Measurements from ENCODE around the gene GUCY1A1. TPM values are rescaled to one million over a fixed set of nuclear protein-coding genes. Genes with fewer than 3 reads are reported as not detected.

Gene GUCY1A1
- total and polyA plus RNA-seq, 2 experiments from 2014 or later: not detected

DNA sequence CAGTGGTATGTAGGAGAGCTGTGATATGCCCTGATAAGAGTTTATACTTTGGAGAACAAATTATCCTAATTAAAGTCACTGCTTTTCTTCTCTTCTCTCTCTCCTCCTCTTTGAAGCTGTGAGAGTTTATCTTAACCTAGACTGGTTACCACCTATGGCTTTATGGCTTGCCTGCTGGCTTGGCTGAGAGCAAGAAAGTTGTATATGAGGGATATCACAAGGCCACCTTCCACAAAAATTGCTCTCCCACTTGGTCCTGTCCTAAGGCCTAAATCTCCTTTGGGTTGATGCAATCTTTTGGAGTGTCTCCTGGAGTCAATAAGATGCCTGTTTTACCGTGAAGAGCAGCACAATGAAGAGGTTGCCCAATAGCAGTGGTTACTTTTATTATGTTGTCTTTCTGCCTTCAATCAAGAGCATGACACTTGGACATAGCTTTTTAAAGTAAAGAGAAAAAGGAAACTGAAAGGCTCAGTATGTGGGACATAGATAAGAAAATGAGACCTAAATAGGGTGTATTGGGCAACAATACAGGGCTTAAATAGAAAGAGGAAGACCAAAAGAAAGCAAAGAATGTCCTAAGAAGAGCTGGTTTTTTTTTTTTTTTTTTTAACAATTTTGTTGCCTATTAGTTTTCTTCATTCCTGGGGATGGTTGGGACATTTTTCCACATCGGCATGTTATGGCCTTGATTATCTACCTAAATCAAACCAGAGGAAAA is 9.2 kb downstream of the GUCY1A1 start:
- Histone ChIP-seq H3K9ac (no peak overlapping the region), H3K79me2 (ENCODE audit: insufficient read depth) (no peaks in the 10 kb centered on the region), H2AFZ (no peak overlapping the region), H3K4me1 (ENCODE audit: insufficient read depth) (no peaks in the 10 kb centered on the region), H3K4me3 (no peak overlapping the region), H3K27me3 (replicated peaks; ENCODE audit: insufficient read depth) (peaks cover 2% of the 10 kb centered on the region; the same call in 1 of the 2 replicates), H3F3A (ENCODE audit: insufficient read depth) (no peaks in the 10 kb centered on the region), H4K20me1 (ENCODE audit: insufficient read depth) (no peaks in the 10 kb centered on the region), H3K9me2 (ENCODE audit: insufficient read depth) (no peaks in the 10 kb centered on the region; the same call in 1 of the 2 replicates), H3K4me2 (ENCODE audit: unreplicated experiment) (no peak overlapping the region), H3K27ac (no peak overlapping the region), H3K36me3 (ENCODE audit: low read depth) (no peaks in the 10 kb centered on the region), H3K9me3 (ENCODE audit: low read depth) (no peaks in the 10 kb centered on the region)
- no peak for DNase-seq
- 31 to 32% methylated on average over 2 of the region's 2 CpGs for WGBS, 2 experiments (ENCODE audit: low coverage in 1 of 2, low lambda C conversion rate in 2 of 2, missing lambda C conversion rate in 2 of 2)
- in situ Hi-C loops (cut with MboI): no loop called here
- TF ChIP-seq EZH2 (IDR thresholded peaks at IDR 0.05; ENCODE audit: insufficient read depth, poor library complexity, severe bottlenecking): no peak

DNA sequence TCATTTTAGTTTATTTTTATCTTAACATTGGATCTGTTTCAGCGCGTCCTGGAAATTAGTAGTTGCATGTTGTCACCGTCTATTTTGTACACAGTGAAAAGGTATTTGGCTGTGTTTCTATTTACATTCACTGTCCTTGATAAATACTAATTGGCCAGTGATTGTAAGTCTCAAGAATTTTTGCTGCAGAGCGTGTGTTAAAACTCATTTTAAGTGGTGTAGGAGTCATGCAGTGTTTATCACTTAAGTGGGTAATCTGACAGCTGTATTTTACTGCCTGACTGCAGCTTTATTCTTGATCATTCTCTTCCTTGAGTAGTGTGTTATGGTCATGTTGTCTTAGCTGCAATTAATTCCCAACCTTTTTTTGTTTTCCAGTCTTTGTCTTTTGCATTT is 9.8 kb downstream of the GUCY1A1 start:
- no peaks in the 10 kb centered on the region for H4K20me1 ChIP-seq (ENCODE audit: insufficient read depth)
- WGBS, 2 experiments (ENCODE audit: low coverage in 1 of 2, low lambda C conversion rate in 2 of 2, missing lambda C conversion rate in 2 of 2): 68 to 71% methylated on average over 4 of the region's 4 CpGs
- H3K9me3 ChIP-seq (ENCODE audit: low read depth): no peaks in the 10 kb centered on the region
- no peak overlapping the region for H3K4me3 ChIP-seq
- DNase-seq: no peak
- in situ Hi-C loops (cut with MboI): no loop called here
- H2AFZ ChIP-seq: no peak overlapping the region
- H3K4me1 ChIP-seq (ENCODE audit: insufficient read depth): no peaks in the 10 kb centered on the region
- H3K27ac ChIP-seq: no peak overlapping the region
- H3K79me2 ChIP-seq (ENCODE audit: insufficient read depth): no peaks in the 10 kb centered on the region
- H3K9me2 ChIP-seq (ENCODE audit: insufficient read depth): no peaks in the 10 kb centered on the region; the same call in 1 of the 2 replicates
- H3K27me3 ChIP-seq (replicated peaks; ENCODE audit: insufficient read depth): peaks cover 2% of the 10 kb centered on the region; the same call in 1 of the 2 replicates
- H3F3A ChIP-seq (ENCODE audit: insufficient read depth): no peaks in the 10 kb centered on the region
- TF ChIP-seq EZH2 (IDR thresholded peaks at IDR 0.05; ENCODE audit: insufficient read depth, poor library complexity, severe bottlenecking) (no peak), EZH2phosphoT487 (IDR thresholded peaks at IDR 0.05; ENCODE audit: insufficient read depth, low read depth) (no peak)
- H3K4me2 ChIP-seq (ENCODE audit: unreplicated experiment): no peak overlapping the region
- no peaks in the 10 kb centered on the region for H3K36me3 ChIP-seq (ENCODE audit: low read depth)
- H3K9ac ChIP-seq: no peak overlapping the region

DNA sequence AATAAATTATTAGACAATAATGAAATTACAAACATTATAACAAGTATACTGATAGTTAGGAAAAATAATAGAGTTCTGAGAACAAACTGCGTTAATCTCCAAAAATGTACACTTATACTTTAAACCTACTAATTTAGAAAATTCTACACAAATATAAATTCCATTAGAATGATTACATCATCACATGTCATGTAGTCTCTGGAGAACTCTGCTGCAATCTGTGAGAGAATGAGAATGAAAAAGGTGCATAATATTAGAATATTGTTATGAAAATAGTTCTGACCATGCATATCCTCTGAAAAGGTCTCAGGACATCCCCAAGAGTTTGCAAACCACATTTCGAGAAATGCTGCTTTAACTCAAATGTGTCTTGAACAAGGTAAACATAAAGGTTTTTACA is 11.4 kb downstream of the GUCY1A1 start:
- Histone ChIP-seq H3K9ac (no peak overlapping the region), H3K4me1 (ENCODE audit: insufficient read depth) (no peaks in the 10 kb centered on the region), H3K9me2 (ENCODE audit: insufficient read depth) (no peaks in the 10 kb centered on the region; the same call in 1 of the 2 replicates), H3K9me3 (ENCODE audit: low read depth) (no peaks in the 10 kb centered on the region), H3K36me3 (ENCODE audit: low read depth) (no peaks in the 10 kb centered on the region), H3K4me2 (ENCODE audit: unreplicated experiment) (no peak overlapping the region), H3K27ac (no peak overlapping the region), H4K20me1 (ENCODE audit: insufficient read depth) (no peaks in the 10 kb centered on the region), H3K79me2 (ENCODE audit: insufficient read depth) (no peaks in the 10 kb centered on the region), H3K27me3 (replicated peaks; ENCODE audit: insufficient read depth) (peaks cover 2% of the 10 kb centered on the region; the same call in 1 of the 2 replicates), H3K4me3 (no peak overlapping the region), H2AFZ (no peak overlapping the region), H3F3A (ENCODE audit: insufficient read depth) (no peaks in the 10 kb centered on the region)
- WGBS, 2 experiments (ENCODE audit: low coverage in 1 of 2, low lambda C conversion rate in 2 of 2, missing lambda C conversion rate in 2 of 2): 67 to 71% methylated on average over 2 of the region's 2 CpGs
- in situ Hi-C loops (cut with MboI): no loop called here
- no peak for TF ChIP-seq EZH2phosphoT487 (IDR thresholded peaks at IDR 0.05; ENCODE audit: insufficient read depth, low read depth)
- TF ChIP-seq EZH2 (IDR thresholded peaks at IDR 0.05; ENCODE audit: insufficient read depth, poor library complexity, severe bottlenecking): no peak
- no peak for DNase-seq

DNA sequence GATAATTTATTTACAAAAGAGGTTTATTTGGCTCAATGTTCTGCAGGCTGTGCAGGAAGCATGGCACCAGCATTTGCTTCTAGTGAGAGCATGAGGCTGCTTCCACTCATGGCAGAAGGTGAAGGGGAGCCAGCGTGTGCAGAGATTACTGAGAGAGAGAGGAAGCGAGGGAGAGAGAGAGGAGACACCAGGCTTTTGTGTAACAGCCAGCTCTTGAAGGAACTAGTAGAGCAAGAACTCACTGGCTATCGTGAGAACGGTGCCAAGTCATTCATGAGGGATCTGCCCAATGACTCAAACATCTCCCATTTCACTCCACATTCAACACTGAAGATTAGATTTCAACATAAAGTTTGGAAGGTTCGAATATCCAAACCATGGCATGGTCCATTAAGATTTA is 12.7 kb downstream of the GUCY1A1 start:
- Histone ChIP-seq H3K79me2 (ENCODE audit: insufficient read depth) (no peaks in the 10 kb centered on the region), H3F3A (ENCODE audit: insufficient read depth) (no peaks in the 10 kb centered on the region), H4K20me1 (ENCODE audit: insufficient read depth) (no peaks in the 10 kb centered on the region), H3K4me2 (ENCODE audit: unreplicated experiment) (no peak overlapping the region), H2AFZ (no peak overlapping the region), H3K9me2 (ENCODE audit: insufficient read depth) (no peaks in the 10 kb centered on the region; the same call in 1 of the 2 replicates), H3K36me3 (ENCODE audit: low read depth) (no peaks in the 10 kb centered on the region), H3K9me3 (ENCODE audit: low read depth) (no peaks in the 10 kb centered on the region), H3K27ac (no peak overlapping the region), H3K27me3 (replicated peaks; ENCODE audit: insufficient read depth) (no peaks in the 10 kb centered on the region), H3K4me1 (ENCODE audit: insufficient read depth) (no peaks in the 10 kb centered on the region), H3K4me3 (no peak overlapping the region), H3K9ac (no peak overlapping the region)
- in situ Hi-C loops (cut with MboI): no loop called here
- 33 to 38% methylated on average over 5 of the region's 5 CpGs for WGBS, 2 experiments (ENCODE audit: low coverage in 1 of 2, low lambda C conversion rate in 2 of 2, missing lambda C conversion rate in 2 of 2)
- TF ChIP-seq EZH2 (IDR thresholded peaks at IDR 0.05; ENCODE audit: insufficient read depth, poor library complexity, severe bottlenecking): no peak
- no peak for TF ChIP-seq EZH2phosphoT487 (IDR thresholded peaks at IDR 0.05; ENCODE audit: insufficient read depth, low read depth)
- peak; percentile 38 for DNase-seq

All from GM23248 (cell line).